ENCODE results near the gene NUMA1.

The NUMA1 gene

GRCh38 chr11:72048766-72049460, 31.4 kb downstream of the NUMA1 start:
- DNase-seq: no peak

DNA sequence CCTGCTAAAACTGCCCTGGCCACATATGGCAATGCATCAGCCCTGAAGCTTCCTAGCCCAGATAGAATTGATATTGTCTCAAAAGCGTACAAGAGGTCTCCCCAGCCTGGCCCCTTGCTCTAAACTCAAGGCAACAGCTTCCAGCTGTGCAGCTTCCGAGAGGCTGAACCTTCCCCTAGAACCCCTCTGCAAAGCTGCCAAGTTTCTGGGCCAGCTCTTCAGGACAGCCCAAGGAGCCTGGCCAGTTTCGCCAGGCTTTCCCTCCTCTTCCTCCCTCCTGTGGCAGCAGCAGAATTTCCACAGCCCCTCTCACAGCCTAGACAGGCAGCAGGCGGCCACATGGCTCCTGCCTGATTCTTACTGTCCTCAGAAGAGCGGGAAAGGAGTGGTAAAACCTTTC, 34.5 kb downstream of the NUMA1 start:
- no peak for DNase-seq

- no peak for DNase-seq
These were observed 38.1 kb downstream of the NUMA1 start for GRCh38 chr11:72042064-72042745.

GRCh38 chr11:72041364-72042063, 38.8 kb downstream of the NUMA1 start:
- no peak for DNase-seq

GRCh38 chr11:72040491-72041363, 39.6 kb downstream of the NUMA1 start:
- DNase-seq: peak; percentile 79

DNA sequence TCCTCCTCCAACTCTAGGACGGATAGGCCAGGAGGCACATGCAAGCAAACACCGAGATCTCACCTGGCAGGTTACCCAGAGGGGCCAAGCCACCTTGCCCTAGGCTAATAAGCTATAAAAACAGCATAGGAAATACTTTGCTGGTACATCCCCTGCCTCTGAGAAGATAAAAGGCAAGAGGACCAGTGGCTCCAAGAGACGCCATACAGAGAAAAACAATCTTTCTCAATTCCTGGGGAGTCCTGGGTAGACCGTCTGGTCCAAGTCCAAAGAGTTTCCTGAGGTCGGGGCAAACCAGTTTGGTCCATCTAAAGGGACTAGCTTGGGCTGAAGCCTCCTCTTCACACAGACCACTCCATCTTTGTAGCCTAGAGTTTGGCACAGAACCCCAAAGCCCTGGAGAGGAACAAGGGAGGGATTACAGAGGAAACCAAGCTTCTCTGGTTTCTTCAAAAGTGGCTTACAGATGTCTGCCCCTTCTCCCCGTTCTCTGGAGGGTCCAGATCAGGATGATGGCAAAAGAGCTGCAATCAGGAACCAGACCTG, 40.4 kb downstream of the NUMA1 start:
- DNase-seq: no peak

GRCh38 chr11:72039031-72039855, 41.1 kb downstream of the NUMA1 start:
- no peak for DNase-seq

DNA sequence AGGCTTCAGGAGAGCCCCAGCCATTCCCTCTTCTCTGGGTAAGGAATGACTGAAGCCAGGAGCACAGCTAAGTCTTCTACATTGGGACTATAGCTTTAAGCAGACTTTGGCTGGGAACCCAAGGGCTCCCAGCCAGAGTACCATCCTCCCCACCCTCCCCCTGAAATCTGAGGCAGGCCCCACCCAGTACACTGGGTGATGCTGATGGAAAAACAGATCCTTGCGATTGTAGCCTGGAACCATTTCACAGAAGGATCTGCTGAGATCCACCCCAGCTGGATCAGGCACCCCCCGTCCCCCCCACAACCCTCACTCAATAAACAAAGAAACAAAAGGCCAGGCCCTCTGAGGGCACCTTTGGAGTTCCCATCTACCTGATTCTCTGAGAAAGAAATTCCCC, 41.9 kb downstream of the NUMA1 start:
- DNase-seq: no peak

DNA sequence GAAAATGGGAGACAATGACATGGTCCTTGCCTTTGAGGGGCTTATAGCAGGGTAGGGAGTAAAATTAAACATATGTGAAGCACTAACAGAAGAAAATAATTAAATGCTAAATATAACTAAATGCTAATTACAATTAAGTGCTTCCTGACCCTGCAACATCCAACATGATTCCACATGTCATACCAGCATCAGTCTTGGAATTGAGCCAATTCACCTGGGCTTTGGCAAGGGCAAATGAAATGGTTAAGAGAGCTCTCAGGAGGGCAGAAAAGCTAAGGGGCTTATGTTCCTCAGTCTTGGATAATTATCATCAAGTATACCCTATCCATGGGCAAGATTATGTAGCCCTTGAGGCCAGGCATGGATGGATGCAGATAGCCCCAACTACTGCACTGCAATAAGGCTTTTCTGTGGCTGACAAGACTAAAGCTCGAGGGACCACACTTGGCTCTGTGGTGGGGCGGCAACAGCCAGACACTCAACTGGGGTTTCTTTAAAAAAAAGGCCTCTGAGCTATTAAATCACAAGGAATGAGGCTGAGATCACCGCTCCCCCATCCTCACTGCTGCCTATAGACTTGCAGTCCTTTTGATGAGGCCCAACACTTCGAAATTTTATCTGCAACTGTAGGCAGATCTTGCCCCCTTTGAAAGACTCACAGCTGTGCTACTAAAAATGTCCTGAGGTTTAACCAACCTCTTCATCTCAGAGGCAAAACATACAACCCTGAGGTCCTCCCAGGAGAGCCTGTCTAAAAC, 42.6 kb downstream of the NUMA1 start:
- peak; percentile 34 for DNase-seq

GRCh38 chr11:72036687-72037086, 43.7 kb downstream of the NUMA1 start:
- peak; percentile 63 for DNase-seq

- no peak for DNase-seq
These were observed 49.8 kb downstream of the NUMA1 start for GRCh38 chr11:72030472-72031045.

DNA sequence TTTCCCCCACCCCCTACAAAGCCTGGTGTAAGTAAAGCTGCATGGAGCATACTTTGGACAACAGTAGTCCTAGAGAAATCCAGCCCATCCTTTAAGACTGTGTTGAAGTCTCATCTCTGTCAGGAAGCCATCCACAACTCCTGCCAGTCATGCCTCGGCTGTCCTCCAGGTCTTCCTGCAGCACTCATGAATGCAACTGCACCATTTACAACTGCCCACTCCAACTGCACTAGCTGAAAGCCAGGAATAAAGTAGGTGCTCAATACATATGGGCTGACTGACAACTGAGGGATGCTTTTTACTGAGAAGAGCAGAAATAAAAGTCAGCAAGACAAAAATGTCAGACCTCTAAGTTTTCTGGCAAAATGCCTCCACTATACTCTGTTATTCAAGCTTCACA, 54.3 kb downstream of the NUMA1 start:
- no peak for DNase-seq

DNA sequence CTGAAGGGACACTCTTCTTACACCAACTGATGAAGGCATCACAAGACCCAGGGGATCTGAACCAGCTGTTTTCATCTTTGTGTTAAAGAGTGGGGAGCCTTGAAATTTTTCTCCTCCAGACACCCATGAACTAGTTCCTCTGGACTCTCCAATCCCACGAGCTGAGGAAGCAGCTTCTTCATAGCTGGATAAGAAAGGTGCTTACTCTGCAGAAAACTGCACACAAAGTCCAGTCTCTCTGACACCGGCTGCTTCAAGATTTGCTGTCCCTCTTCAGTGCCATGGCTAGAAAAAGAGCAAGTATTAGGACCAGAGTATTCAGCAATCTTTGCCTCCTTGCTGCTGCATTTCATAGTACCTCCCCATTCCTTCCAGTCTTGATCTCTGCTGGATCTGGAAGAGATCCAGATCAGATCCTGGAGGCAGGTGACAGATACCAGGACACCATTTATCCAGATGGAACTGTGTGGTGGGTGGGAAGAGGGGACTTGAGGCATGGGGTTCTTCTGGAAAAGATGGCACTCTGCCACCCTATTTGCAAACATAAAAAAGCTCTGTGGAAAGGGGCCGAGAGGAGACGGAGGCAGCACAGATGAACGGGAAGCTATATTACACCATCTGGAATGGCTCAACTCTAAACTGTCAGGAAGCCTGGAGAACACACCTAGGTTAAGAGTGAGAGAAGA, 56.1 kb downstream of the NUMA1 start:
- DNase-seq: no peak

GRCh38 chr11:72023335-72023734, 57.0 kb downstream of the NUMA1 start:
- no peak for DNase-seq

DNA sequence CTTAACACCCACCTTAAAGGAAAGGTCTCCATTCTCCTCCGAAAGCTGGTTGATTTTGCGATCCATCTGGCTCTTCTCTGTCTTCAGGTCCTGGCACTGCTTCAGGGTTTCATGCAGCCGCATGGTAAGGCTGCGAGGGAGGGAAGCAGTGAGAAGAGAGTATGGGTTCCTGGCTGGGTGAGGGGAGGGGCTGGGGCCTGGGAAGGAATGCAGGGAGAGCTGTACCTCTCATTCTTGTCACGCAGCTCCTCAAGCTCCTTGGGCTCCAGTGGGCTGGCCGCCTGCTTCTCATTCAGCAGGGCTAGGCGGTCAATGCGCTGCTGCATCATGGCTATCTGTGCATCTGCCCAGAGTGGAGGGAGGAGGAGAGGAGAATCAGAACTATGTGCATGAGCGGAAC, 62.2 kb downstream of the NUMA1 start:
- no peak for DNase-seq

GRCh38 chr11:72015511-72016061, 64.8 kb downstream of the NUMA1 start:
- DNase-seq: no peak

DNA sequence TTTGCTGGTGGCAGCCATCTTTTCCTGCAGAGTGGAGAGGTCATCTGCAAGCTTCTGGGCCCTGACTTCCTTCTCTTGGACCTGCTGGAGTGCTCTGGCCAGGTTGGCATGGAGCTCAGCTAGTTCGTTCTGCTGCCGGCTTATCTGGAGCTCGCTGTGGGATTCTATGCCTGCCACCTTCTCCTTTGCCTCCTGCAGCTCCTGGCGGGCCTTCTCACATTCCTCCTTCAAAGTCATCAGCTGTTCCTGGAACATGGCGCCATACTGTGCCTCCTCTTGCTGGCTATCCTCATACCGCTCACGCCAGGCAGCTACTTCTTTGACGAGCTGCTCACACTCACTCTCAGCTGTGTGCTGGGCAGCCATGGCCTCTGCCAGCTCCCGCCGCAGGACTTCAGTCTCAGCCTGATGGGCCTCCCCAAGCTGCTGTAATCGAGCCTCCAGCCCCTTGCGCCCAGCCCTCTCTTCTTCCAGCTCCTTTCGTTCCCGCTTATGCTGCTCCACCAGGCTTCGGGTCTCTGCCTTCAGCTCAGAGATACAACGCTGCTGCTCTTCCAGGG, 65.5 kb downstream of the NUMA1 start:
- DNase-seq: no peak

- no peak for DNase-seq
These were observed 66.3 kb downstream of the NUMA1 start for GRCh38 chr11:72013765-72014711.

Data from NCI-H1436 treated with DMSO at 0.1 percent for 48 hours (cell line).